NT2/D1 (cell line): Measurements from ENCODE around the gene KCNT1.

ENCODE experiments used
- DNase-seq: peaks from one replicate; pipeline ENCODE4 v3.0.0-alpha.2; 2011; ENCODE audit warnings: low read depth, low spot score
- H3K27me3 ChIP-seq: 2 replicates; pipeline ENCODE4 v1.6.0; 2011; ENCODE audit warnings: mild to moderate bottlenecking; ENCODE audit not compliant: insufficient read length, insufficient read depth
- H3K36me3 ChIP-seq: 2 replicates; pipeline ENCODE4 v1.6.1; 2011; ENCODE audit warnings: mild to moderate bottlenecking, low read length, mixed read lengths; ENCODE audit not compliant: insufficient read depth, insufficient read length
- H3K4me1 ChIP-seq: 2 replicates; pipeline ENCODE4 v1.5.1; 2011; ENCODE audit not compliant: insufficient read depth, insufficient read length
- H3K4me3 ChIP-seq: 2 replicates; pipeline ENCODE4 v1.5.1; 2011; ENCODE audit warnings: low read depth; ENCODE audit not compliant: insufficient read length
- H3K9ac ChIP-seq: 2 replicates; pipeline ENCODE4 v1.6.0; 2011; ENCODE audit warnings: low read depth; ENCODE audit not compliant: insufficient read length
- H3K9me3 ChIP-seq: 2 replicates; pipeline ENCODE4 v1.5.1; 2011; ENCODE audit warnings: mild to moderate bottlenecking, low read length; ENCODE audit not compliant: insufficient read depth
- SUZ12 ChIP-seq: IDR thresholded peaks from 2 replicates; pipeline ENCODE4 v1.6.1; 2011; ENCODE audit not compliant: insufficient read length, insufficient read depth; ENCODE audit errors: extremely low read depth
- YY1 ChIP-seq: IDR thresholded peaks from 2 replicates; pipeline ENCODE4 v1.6.1; 2011; ENCODE audit not compliant: insufficient read length, insufficient read depth
- ZNF274 ChIP-seq: IDR thresholded peaks from 2 replicates; pipeline ENCODE4 v1.6.1; 2011; ENCODE audit warnings: mild to moderate bottlenecking, low read depth, low read length

The KCNT1 gene

GRCh38 chr9:135701067-135701958 lies 672 bp upstream of the KCNT1 start:
- H3K36me3 ChIP-seq = no peaks in the 10 kb centered on the region
- peaks cover 3% of the 10 kb centered on the region for H3K4me1 ChIP-seq
- no peaks in the 10 kb centered on the region for H3K9me3 ChIP-seq
- TF ChIP-seq YY1 (no peak), SUZ12 (no peak), ZNF274 (no peak)
- H3K27me3 ChIP-seq = peaks cover 25% of the 10 kb centered on the region
- H3K9ac ChIP-seq = peak overlapping the region; percentile 64
- H3K4me3 ChIP-seq = peak overlapping the region; percentile 40
- no peak for DNase-seq

GRCh38 chr9:135703726-135704125 lies 1.7 kb downstream of the KCNT1 start:
- Histone ChIP-seq H3K4me1 (peaks cover 3% of the 10 kb centered on the region), H3K4me3 (no peak overlapping the region), H3K9ac (no peak overlapping the region), H3K27me3 (peaks cover 25% of the 10 kb centered on the region), H3K36me3 (no peaks in the 10 kb centered on the region), H3K9me3 (no peaks in the 10 kb centered on the region)
- TF ChIP-seq ZNF274 (no peak), YY1 (no peak), SUZ12 (no peak)
- DNase-seq = no peak

DNA sequence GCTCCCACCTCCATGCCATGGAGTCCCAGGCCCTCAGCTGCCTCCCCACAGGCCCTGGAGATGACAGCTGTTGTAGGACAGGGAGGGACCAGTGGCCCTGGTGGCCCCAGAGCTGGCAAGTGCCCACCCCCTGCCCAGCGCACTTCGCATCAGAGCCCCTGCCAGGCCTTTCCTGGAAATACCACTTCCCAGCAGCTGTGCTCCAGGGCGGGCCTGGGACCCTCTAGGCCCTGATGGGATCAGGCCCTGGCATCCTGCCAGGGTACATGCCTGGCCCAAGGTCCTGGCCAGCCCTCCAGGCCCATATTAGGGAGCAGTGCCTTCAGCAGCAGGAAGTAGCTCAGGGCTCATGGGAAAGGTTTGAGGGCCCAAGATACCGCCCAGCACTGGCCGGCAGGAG lies 2.5 kb downstream of the KCNT1 start:
- Histone ChIP-seq H3K27me3 (peaks cover 29% of the 10 kb centered on the region), H3K4me1 (peaks cover 3% of the 10 kb centered on the region), H3K4me3 (no peak overlapping the region), H3K36me3 (no peaks in the 10 kb centered on the region), H3K9ac (no peak overlapping the region), H3K9me3 (no peaks in the 10 kb centered on the region)
- TF ChIP-seq ZNF274 (no peak), SUZ12 (no peak), YY1 (no peak)
- no peak for DNase-seq

DNA sequence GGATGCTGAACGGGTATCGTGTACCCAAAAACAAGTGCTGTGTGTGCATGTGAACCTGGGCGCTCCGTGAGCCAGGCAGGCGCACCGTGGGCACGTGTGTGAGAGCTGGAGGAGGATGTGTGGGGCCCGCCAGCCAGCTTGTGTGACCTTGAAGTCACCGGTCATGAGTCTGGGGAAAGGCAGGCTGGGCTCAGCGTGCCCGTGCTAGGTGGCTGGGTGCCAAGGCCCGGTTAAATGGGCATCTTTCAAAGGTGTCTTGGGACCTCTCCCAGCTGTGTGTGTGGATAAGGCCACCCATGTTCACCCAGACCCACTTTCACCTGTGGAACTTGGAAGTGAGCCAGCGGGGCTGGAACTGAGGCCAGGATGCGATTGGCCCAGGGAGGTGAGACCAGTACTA lies 3.4 kb downstream of the KCNT1 start:
- H3K36me3 ChIP-seq = no peaks in the 10 kb centered on the region
- no peak overlapping the region for H3K4me3 ChIP-seq
- peaks cover 3% of the 10 kb centered on the region for H3K4me1 ChIP-seq
- TF ChIP-seq YY1 = no peak
- no peak for TF ChIP-seq ZNF274
- TF ChIP-seq SUZ12 = no peak
- no peak overlapping the region for H3K9ac ChIP-seq
- H3K9me3 ChIP-seq = no peaks in the 10 kb centered on the region
- H3K27me3 ChIP-seq = peaks cover 29% of the 10 kb centered on the region
- no peak for DNase-seq

- no peak overlapping the region for H3K4me3 ChIP-seq
- peaks cover 24% of the 10 kb centered on the region for H3K27me3 ChIP-seq
- peaks cover 1% of the 10 kb centered on the region for H3K4me1 ChIP-seq
- no peaks in the 10 kb centered on the region for H3K9me3 ChIP-seq
- H3K9ac ChIP-seq = no peak overlapping the region
- TF ChIP-seq YY1 = no peak
- no peak for TF ChIP-seq SUZ12
- TF ChIP-seq ZNF274 = no peak
- no peak for DNase-seq
- H3K36me3 ChIP-seq = no peaks in the 10 kb centered on the region
These were observed 4.3 kb downstream of the KCNT1 start for GRCh38 chr9:135706288-135706687.

- no peak for DNase-seq
- no peaks in the 10 kb centered on the region for H3K36me3 ChIP-seq
- no peaks in the 10 kb centered on the region for H3K9me3 ChIP-seq
- TF ChIP-seq SUZ12 = no peak
- no peak for TF ChIP-seq YY1
- TF ChIP-seq ZNF274 = no peak
- H3K4me1 ChIP-seq = no peaks in the 10 kb centered on the region
- no peak overlapping the region for H3K4me3 ChIP-seq
- H3K27me3 ChIP-seq = peaks cover 16% of the 10 kb centered on the region
- no peak overlapping the region for H3K9ac ChIP-seq
These were observed 5.5 kb downstream of the KCNT1 start for GRCh38 chr9:135707252-135708138.

DNA sequence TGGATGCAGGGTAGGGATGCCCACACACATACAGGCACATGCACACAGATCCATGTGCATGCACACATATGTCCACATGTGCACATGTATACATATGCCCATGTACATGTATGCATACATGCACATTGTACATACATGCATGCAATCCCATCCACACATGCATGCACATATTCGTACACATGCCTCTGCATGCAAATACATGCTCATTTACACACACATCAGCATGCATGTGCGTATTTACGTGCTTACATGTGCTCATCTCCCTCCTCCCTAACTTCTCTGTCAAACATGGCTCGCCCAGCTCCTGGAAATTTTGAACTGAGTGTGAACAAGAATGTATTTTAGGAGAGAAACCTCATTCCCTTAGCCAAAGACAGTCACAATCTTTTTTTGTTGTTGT lies 6.2 kb downstream of the KCNT1 start:
- no peak overlapping the region for H3K4me3 ChIP-seq
- H3K27me3 ChIP-seq = peaks cover 15% of the 10 kb centered on the region
- TF ChIP-seq YY1 (no peak), ZNF274 (no peak), SUZ12 (no peak)
- no peak for DNase-seq
- H3K9me3 ChIP-seq = no peaks in the 10 kb centered on the region
- no peak overlapping the region for H3K9ac ChIP-seq
- no peaks in the 10 kb centered on the region for H3K36me3 ChIP-seq
- H3K4me1 ChIP-seq = no peaks in the 10 kb centered on the region
